ENCODE measurements around the gene GALNT2.

The GALNT2 gene

GRCh38 chr1:230129341-230129740 is 62.3 kb downstream of the GALNT2 start:
- no peak for DNase-seq (ENCODE audit: low read depth, low spot score)

GRCh38 chr1:230130172-230130944 is 63.3 kb downstream of the GALNT2 start:
- no peak for DNase-seq (ENCODE audit: low read depth, low spot score)

GRCh38 chr1:230131457-230131856 is 64.4 kb downstream of the GALNT2 start:
- no peak for DNase-seq (ENCODE audit: low read depth, low spot score)

- no peak for DNase-seq (ENCODE audit: low read depth, low spot score)
Observed at GRCh38 chr1:230132758-230133157, 65.7 kb downstream of the GALNT2 start.

- DNase-seq (ENCODE audit: low read depth, low spot score): no peak
Observed at GRCh38 chr1:230135726-230136125, 68.7 kb downstream of the GALNT2 start.

- no peak for DNase-seq (ENCODE audit: low read depth, low spot score)
Observed at GRCh38 chr1:230136453-230137336, 69.7 kb downstream of the GALNT2 start.

- DNase-seq (ENCODE audit: low read depth, low spot score): no peak
Observed at GRCh38 chr1:230137337-230137815, 70.3 kb downstream of the GALNT2 start.

GRCh38 chr1:230138561-230139239 is 71.7 kb downstream of the GALNT2 start:
- DNase-seq (ENCODE audit: low read depth, low spot score): no peak

- DNase-seq (ENCODE audit: low read depth, low spot score): no peak
Observed at GRCh38 chr1:230139315-230139714, 72.3 kb downstream of the GALNT2 start.

- DNase-seq (ENCODE audit: low read depth, low spot score): no peak
Observed at GRCh38 chr1:230139741-230140140, 72.7 kb downstream of the GALNT2 start.

GRCh38 chr1:230140221-230141020 is 73.4 kb downstream of the GALNT2 start:
- no peak for DNase-seq (ENCODE audit: low read depth, low spot score)

- no peak for DNase-seq (ENCODE audit: low read depth, low spot score)
Observed at GRCh38 chr1:230141021-230141648, 74.1 kb downstream of the GALNT2 start.

GRCh38 chr1:230141797-230142607 is 75.0 kb downstream of the GALNT2 start:
- no peak for DNase-seq (ENCODE audit: low read depth, low spot score)

- no peak for DNase-seq (ENCODE audit: low read depth, low spot score)
Observed at GRCh38 chr1:230142608-230143210, 75.7 kb downstream of the GALNT2 start.

- DNase-seq (ENCODE audit: low read depth, low spot score): no peak
Observed at GRCh38 chr1:230143534-230143933, 76.5 kb downstream of the GALNT2 start.

GRCh38 chr1:230144010-230144614 is 77.1 kb downstream of the GALNT2 start:
- no peak for DNase-seq (ENCODE audit: low read depth, low spot score)

GRCh38 chr1:230144758-230145504 is 77.9 kb downstream of the GALNT2 start:
- no peak for DNase-seq (ENCODE audit: low read depth, low spot score)

- no peak for DNase-seq (ENCODE audit: low read depth, low spot score)
Observed at GRCh38 chr1:230145505-230145899, 78.5 kb downstream of the GALNT2 start.
